BE2C (cell line): ENCODE data around the gene ANKRD12.

Source experiments
- DNase-seq: peaks from one replicate; pipeline ENCODE4 v3.0.0-alpha.2; 2020
- H3K27me3 ChIP-seq: fragments of 250-450 bp; sonication (Bioruptor Pico); 2 replicates; pipeline ENCODE4 v1.5.1; 2020; ENCODE audit warnings: mild to moderate bottlenecking
- H3K36me3 ChIP-seq: fragments of 250-450 bp; sonication (Bioruptor Pico); 2 replicates; pipeline ENCODE4 v1.5.1; 2020; ENCODE audit warnings: mild to moderate bottlenecking
- H3K4me1 ChIP-seq: fragments of 250-450 bp; sonication (Bioruptor Pico); 2 replicates; pipeline ENCODE4 v1.5.1; 2020
- H3K4me3 ChIP-seq: 2 replicates; pipeline ENCODE4 v1.5.1; 2011; ENCODE audit warnings: low read depth, low read length
- H3K9me3 ChIP-seq: fragments of 250-450 bp; sonication (Bioruptor Pico); 2 replicates; pipeline ENCODE4 v1.5.1; 2020
- TF ChIP-seq, protein P1 (sequence below): IDR thresholded peaks from 2 replicates; pipeline ENCODE4 v1.5.1; 2012; ENCODE audit warnings: mild to moderate bottlenecking, low read depth, low read length

ANKRD12 gene

DNA sequence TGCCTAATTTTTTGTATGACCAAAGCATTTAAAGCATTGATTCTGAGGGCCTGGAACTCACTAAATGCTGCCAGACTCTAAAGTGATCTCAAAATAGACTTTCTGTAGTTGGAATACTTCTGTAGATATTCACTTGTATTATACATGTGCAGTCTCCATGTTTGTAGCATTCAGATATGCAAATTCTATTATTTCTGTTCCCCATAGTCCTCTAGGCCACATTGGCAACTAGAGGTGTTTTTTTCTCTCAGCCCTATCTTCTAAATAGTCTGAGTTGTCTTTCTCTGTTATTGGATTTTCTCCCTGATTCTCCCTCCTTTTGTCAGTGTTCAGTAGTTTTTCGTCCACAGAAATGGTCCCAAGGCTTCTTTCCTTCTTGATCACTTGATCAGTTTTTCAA, 38.5 kb downstream of the ANKRD12 start:
- Histone ChIP-seq H3K36me3 (no peaks in the 10 kb centered on the region), H3K27me3 (no peaks in the 10 kb centered on the region), H3K4me1 (no peaks in the 10 kb centered on the region), H3K9me3 (no peaks in the 10 kb centered on the region), H3K4me3 (no peak overlapping the region)
- TF ChIP-seq, protein P1, sequence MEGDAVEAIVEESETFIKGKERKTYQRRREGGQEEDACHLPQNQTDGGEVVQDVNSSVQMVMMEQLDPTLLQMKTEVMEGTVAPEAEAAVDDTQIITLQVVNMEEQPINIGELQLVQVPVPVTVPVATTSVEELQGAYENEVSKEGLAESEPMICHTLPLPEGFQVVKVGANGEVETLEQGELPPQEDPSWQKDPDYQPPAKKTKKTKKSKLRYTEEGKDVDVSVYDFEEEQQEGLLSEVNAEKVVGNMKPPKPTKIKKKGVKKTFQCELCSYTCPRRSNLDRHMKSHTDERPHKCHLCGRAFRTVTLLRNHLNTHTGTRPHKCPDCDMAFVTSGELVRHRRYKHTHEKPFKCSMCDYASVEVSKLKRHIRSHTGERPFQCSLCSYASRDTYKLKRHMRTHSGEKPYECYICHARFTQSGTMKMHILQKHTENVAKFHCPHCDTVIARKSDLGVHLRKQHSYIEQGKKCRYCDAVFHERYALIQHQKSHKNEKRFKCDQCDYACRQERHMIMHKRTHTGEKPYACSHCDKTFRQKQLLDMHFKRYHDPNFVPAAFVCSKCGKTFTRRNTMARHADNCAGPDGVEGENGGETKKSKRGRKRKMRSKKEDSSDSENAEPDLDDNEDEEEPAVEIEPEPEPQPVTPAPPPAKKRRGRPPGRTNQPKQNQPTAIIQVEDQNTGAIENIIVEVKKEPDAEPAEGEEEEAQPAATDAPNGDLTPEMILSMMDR, result no peak
- no peak for DNase-seq

DNA sequence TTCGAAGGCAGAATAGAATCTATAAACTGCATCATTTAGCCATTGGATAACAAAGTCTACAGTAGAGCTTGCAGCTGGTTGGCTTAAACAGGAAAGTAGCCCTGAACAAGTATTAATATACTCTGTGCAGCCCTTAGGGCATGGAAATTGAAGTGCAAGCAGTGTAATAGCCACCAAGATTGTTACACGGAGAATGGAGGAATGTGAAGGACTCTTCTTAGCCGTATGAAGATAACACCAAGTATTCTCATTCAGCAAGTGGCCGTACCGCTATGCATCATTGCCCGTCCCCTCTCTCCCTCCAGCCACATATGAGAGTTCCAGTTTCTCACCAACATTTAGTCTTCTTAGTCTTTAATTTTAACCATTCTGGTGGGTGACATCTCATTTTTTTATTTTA, 40.5 kb downstream of the ANKRD12 start:
- H3K9me3 ChIP-seq, result no peaks in the 10 kb centered on the region
- H3K36me3 ChIP-seq, result no peaks in the 10 kb centered on the region
- TF ChIP-seq, protein P1, result no peak
- H3K27me3 ChIP-seq, result no peaks in the 10 kb centered on the region
- no peak overlapping the region for H3K4me3 ChIP-seq
- no peaks in the 10 kb centered on the region for H3K4me1 ChIP-seq
- DNase-seq, result no peak

- Histone ChIP-seq H3K4me1 (no peaks in the 10 kb centered on the region), H3K27me3 (no peaks in the 10 kb centered on the region), H3K4me3 (no peak overlapping the region), H3K36me3 (no peaks in the 10 kb centered on the region), H3K9me3 (no peaks in the 10 kb centered on the region)
- TF ChIP-seq, protein P1, result no peak
- DNase-seq, result no peak
These were observed 40.9 kb downstream of the ANKRD12 start for GRCh38 chr18:9177466-9177865.

DNA sequence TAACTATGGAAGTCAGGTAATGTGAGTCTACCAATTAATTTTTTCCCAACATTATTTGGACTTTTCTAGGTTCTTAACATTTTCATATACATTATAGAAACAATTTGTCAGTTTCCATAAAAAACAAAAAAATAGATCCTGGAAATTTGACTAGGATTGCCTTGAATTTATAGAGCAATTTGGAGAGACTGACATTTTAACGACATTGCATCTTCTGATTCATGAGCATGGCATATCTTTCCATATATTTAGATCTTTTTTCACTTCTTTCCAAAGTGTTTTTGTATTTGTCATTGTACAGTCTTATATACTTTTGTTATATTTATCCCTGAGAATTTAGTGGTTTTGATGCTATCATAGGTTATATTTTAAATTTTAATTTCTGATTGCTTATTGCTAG, 42.0 kb downstream of the ANKRD12 start:
- Histone ChIP-seq H3K27me3 (no peaks in the 10 kb centered on the region), H3K4me3 (no peak overlapping the region), H3K9me3 (no peaks in the 10 kb centered on the region), H3K36me3 (no peaks in the 10 kb centered on the region), H3K4me1 (no peaks in the 10 kb centered on the region)
- DNase-seq, result no peak
- TF ChIP-seq, protein P1, result no peak

GRCh38 chr18:9181275-9181674, 44.7 kb downstream of the ANKRD12 start:
- Histone ChIP-seq H3K9me3 (no peaks in the 10 kb centered on the region), H3K4me1 (no peaks in the 10 kb centered on the region), H3K4me3 (no peak overlapping the region), H3K27me3 (no peaks in the 10 kb centered on the region), H3K36me3 (no peaks in the 10 kb centered on the region)
- no peak for DNase-seq
- TF ChIP-seq, protein P1, result no peak

DNA sequence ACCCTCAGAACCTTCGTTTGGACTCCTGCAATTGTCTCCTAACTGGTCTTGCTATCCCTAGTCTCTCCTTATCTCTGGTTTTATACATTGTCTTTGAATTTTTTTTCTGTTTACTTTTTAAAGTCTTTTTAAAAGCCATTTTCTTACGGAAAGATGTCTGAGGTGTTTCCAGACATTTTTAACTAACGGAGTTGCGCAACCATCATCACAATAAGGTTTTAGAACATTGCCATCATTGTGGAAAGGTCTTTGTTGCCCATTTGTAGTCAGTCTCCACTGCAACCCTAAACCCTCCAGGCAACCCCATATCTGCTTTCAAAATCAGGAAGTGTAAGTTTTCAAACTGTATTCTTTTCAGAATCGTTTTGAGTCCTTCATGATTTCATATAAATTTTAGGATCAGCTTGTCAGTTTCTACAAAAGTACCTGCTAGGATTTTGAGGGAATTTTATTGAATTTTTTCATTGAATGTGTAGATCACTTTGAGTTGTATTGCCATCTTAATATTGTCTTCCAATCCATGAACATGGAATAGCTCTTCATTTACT, 46.3 kb downstream of the ANKRD12 start:
- Histone ChIP-seq H3K27me3 (no peaks in the 10 kb centered on the region), H3K4me3 (no peak overlapping the region), H3K4me1 (no peaks in the 10 kb centered on the region), H3K9me3 (no peaks in the 10 kb centered on the region), H3K36me3 (no peaks in the 10 kb centered on the region)
- DNase-seq, result no peak
- TF ChIP-seq, protein P1, result no peak
